ENCODE data around the gene PTPRA. TPM values are rescaled to one million over a fixed set of nuclear protein-coding genes. Genes with fewer than 3 reads are reported as not detected.

The PTPRA gene
- total and polyA plus RNA-seq, 8 donors: 8.1 to 157 (median 21.8) TPM

GRCh38 chr20:2973574-2973973 lies 100.3 kb downstream of the PTPRA start:
- intact Hi-C loops (cut with DNase I; ENCODE audit: low total_unique reads): no loop called here
- no peaks in the 10 kb centered on the region for H3K27me3 ChIP-seq
- H3K9me3 ChIP-seq: no peaks in the 10 kb centered on the region
- TF ChIP-seq EP300 (IDR thresholded peaks at IDR 0.05) (no peak), POLR2AphosphoS5 (IDR thresholded peaks at IDR 0.05) (no peak), POLR2A (IDR thresholded peaks at IDR 0.05) (no peak), CTCF (IDR thresholded peaks at IDR 0.05) (no peak)
- no peak overlapping the region for H3K4me3 ChIP-seq
- no peaks in the 10 kb centered on the region for H3K4me1 ChIP-seq
- H3K36me3 ChIP-seq: peaks cover 0 to 22% (median 12%) of the 10 kb centered on the region in 4 donors
- DNase-seq: no peak
- no peak overlapping the region for H3K27ac ChIP-seq
- 86 to 96% (median 93%) methylated on average over 3 of the region's 3 CpGs for WGBS, 5 donors

GRCh38 chr20:2978519-2978918 lies 105.2 kb downstream of the PTPRA start:
- intact Hi-C loops (cut with DNase I; ENCODE audit: low total_unique reads): no loop called here
- DNase-seq: no peak
- Histone ChIP-seq H3K27ac (no peak overlapping the region), H3K36me3 (no peaks in the 10 kb centered on the region), H3K27me3 (no peaks in the 10 kb centered on the region), H3K9me3 (no peaks in the 10 kb centered on the region), H3K4me1 (no peaks in the 10 kb centered on the region), H3K4me3 (no peak overlapping the region)
- 82 to 94% (median 83%) methylated on average over 4 of the region's 4 CpGs for WGBS, 5 donors
- TF ChIP-seq CTCF (IDR thresholded peaks at IDR 0.05): no peak
- TF ChIP-seq EP300 (IDR thresholded peaks at IDR 0.05): no peak
- TF ChIP-seq POLR2AphosphoS5 (IDR thresholded peaks at IDR 0.05): no peak
- no peak for TF ChIP-seq POLR2A (IDR thresholded peaks at IDR 0.05)

- H3K4me3 ChIP-seq: no peak overlapping the region
- intact Hi-C loops (cut with DNase I; ENCODE audit: low total_unique reads): no loop called here
- peaks cover 0 to 23% (median 10%) of the 10 kb centered on the region in 4 donors for H3K4me1 ChIP-seq
- DNase-seq: no peak
- no peaks in the 10 kb centered on the region for H3K9me3 ChIP-seq
- peaks cover 0 to 12% (median 11%) of the 10 kb centered on the region in 4 donors for H3K36me3 ChIP-seq
- H3K27ac ChIP-seq: no peak overlapping the region
- TF ChIP-seq CTCF (IDR thresholded peaks at IDR 0.05): no peak
- no peak for TF ChIP-seq POLR2AphosphoS5 (IDR thresholded peaks at IDR 0.05)
- no peak for TF ChIP-seq POLR2A (IDR thresholded peaks at IDR 0.05)
- no peak for TF ChIP-seq EP300 (IDR thresholded peaks at IDR 0.05)
- no peaks in the 10 kb centered on the region for H3K27me3 ChIP-seq
- WGBS, 5 donors: 63 to 85% (median 78%) methylated on average over 3 of the region's 3 CpGs
These were observed 108.4 kb downstream of the PTPRA start for GRCh38 chr20:2981646-2982045.

GRCh38 chr20:2983508-2983907 lies 110.2 kb downstream of the PTPRA start:
- H3K27me3 ChIP-seq: no peaks in the 10 kb centered on the region
- peaks cover 13 to 31% (median 30%) of the 10 kb centered on the region in 4 donors for H3K36me3 ChIP-seq
- no peak overlapping the region for H3K4me3 ChIP-seq
- H3K9me3 ChIP-seq: no peaks in the 10 kb centered on the region
- H3K4me1 ChIP-seq: peaks cover 0 to 23% (median 10%) of the 10 kb centered on the region in 4 donors
- TF ChIP-seq POLR2A (IDR thresholded peaks at IDR 0.05): no peak
- no peak overlapping the region for H3K27ac ChIP-seq
- intact Hi-C loops (cut with DNase I; ENCODE audit: low total_unique reads): no loop called here
- DNase-seq: no peak

- no peaks in the 10 kb centered on the region for H3K9me3 ChIP-seq
- H3K36me3 ChIP-seq: peaks cover 18 to 36% (median 35%) of the 10 kb centered on the region in 4 donors
- no peak for DNase-seq
- TF ChIP-seq POLR2AphosphoS5 (IDR thresholded peaks at IDR 0.05): no peak
- TF ChIP-seq POLR2A (IDR thresholded peaks at IDR 0.05): no peak
- no peak for TF ChIP-seq CTCF (IDR thresholded peaks at IDR 0.05)
- no peak for TF ChIP-seq EP300 (IDR thresholded peaks at IDR 0.05)
- no peaks in the 10 kb centered on the region for H3K27me3 ChIP-seq
- no peak overlapping the region for H3K27ac ChIP-seq
- 85 to 93% (median 86%) methylated on average over 4 of the region's 4 CpGs for WGBS, 5 donors
- no peak overlapping the region for H3K4me3 ChIP-seq
- intact Hi-C loops (cut with DNase I; ENCODE audit: low total_unique reads): no loop called here
- peaks cover 0 to 23% (median 10%) of the 10 kb centered on the region in 4 donors for H3K4me1 ChIP-seq
These were observed 110.8 kb downstream of the PTPRA start for GRCh38 chr20:2984028-2984501.

Data from stomach (tissue), 9 donors.